GM18858 (cell line): ENCODE measurements around the gene PLEKHF1.

Source experiments
- ATAC-seq: cut with Tn5 transposase; IDR thresholded peaks from one replicate; pipeline ENCODE4 v1.9.1; 2021; ENCODE audit not compliant: unreplicated experiment

The PLEKHF1 gene

GRCh38 chr19:29677001-29677817 is 11.9 kb downstream of the PLEKHF1 start:
- no peak for ATAC-seq

GRCh38 chr19:29678484-29679106 is 13.3 kb downstream of the PLEKHF1 start:
- no peak for ATAC-seq

- no peak for ATAC-seq
Measured at GRCh38 chr19:29679598-29680210, 14.4 kb downstream of the PLEKHF1 start.

- ATAC-seq = peak; percentile 42
Measured at GRCh38 chr19:29680447-29680846, 15.2 kb downstream of the PLEKHF1 start.

GRCh38 chr19:29680937-29681336 is 15.7 kb downstream of the PLEKHF1 start:
- ATAC-seq = no peak

GRCh38 chr19:29681422-29682235 is 16.4 kb downstream of the PLEKHF1 start:
- no peak for ATAC-seq

GRCh38 chr19:29682236-29682895 is 17.1 kb downstream of the PLEKHF1 start:
- no peak for ATAC-seq

- no peak for ATAC-seq
Measured at GRCh38 chr19:29683009-29683408, 17.7 kb downstream of the PLEKHF1 start.

GRCh38 chr19:29685326-29685725 is 20.1 kb downstream of the PLEKHF1 start:
- no peak for ATAC-seq

- ATAC-seq = no peak
Measured at GRCh38 chr19:29686285-29686805, 21.1 kb downstream of the PLEKHF1 start.

GRCh38 chr19:29687244-29687896 is 22.1 kb downstream of the PLEKHF1 start:
- ATAC-seq = no peak

GRCh38 chr19:29687897-29688728 is 22.9 kb downstream of the PLEKHF1 start:
- no peak for ATAC-seq

- no peak for ATAC-seq
Measured at GRCh38 chr19:29690842-29691241, 25.6 kb downstream of the PLEKHF1 start.

GRCh38 chr19:29694161-29694560 is 28.9 kb downstream of the PLEKHF1 start:
- ATAC-seq = no peak

GRCh38 chr19:29694669-29695627 is 29.7 kb downstream of the PLEKHF1 start:
- peak; percentile 80 for ATAC-seq

- ATAC-seq = no peak
Measured at GRCh38 chr19:29695765-29696564, 30.7 kb downstream of the PLEKHF1 start.

- ATAC-seq = no peak
Measured at GRCh38 chr19:29696565-29696846, 31.2 kb downstream of the PLEKHF1 start.
